HepG2 (cell line): ENCODE data around the gene TCAF1. TPM values are rescaled to one million over a fixed set of nuclear protein-coding genes. Genes with fewer than 3 reads are reported as not detected.

Source experiments
- BCL6 ChIP-seq: IDR thresholded peaks from 2 replicates; pipeline ENCODE4 v1.6.1; 2016; ENCODE audit warnings: missing genetic modification reagents, missing compliant biosample characterization
- BRCA1 ChIP-seq: sonication (generic); formaldehyde crosslinking; IDR thresholded peaks from 2 replicates; pipeline ENCODE4 v1.4.0; 2020; ENCODE audit warnings: missing genetic modification reagents
- HDAC2 ChIP-seq: sonication (generic); formaldehyde crosslinking; IDR thresholded peaks from 2 replicates; pipeline ENCODE4 v1.4.0; 2020; ENCODE audit warnings: missing genetic modification reagents
- KDM6A ChIP-seq: IDR thresholded peaks from 2 replicates; pipeline ENCODE4 v1.6.1; 2016; ENCODE audit warnings: low read depth
- KLF11 ChIP-seq: IDR thresholded peaks from 2 replicates; pipeline ENCODE4 v1.6.1; 2016; ENCODE audit warnings: missing compliant biosample characterization
- KLF15 ChIP-seq: sonication (generic); formaldehyde crosslinking; IDR thresholded peaks from 2 replicates; pipeline ENCODE4 v1.8.1; 2023; ENCODE audit warnings: borderline replicate concordance, mild to moderate bottlenecking, inconsistent platforms, missing genetic modification reagents, mixed read lengths
- TSC22D2 ChIP-seq: sonication (generic); formaldehyde crosslinking; IDR thresholded peaks from 2 replicates; pipeline ENCODE4 v1.5.1; 2020; ENCODE audit warnings: missing genetic modification reagents, mild to moderate bottlenecking, borderline replicate concordance
- ZBTB7B ChIP-seq: sonication (generic); formaldehyde crosslinking; IDR thresholded peaks from 2 replicates; pipeline ENCODE4 v1.4.0; 2020; ENCODE audit warnings: missing genetic modification reagents
- ZFP36 ChIP-seq: fragments of 150-350 bp; IDR thresholded peaks from 2 replicates; pipeline ENCODE4 v1.6.1; 2018; ENCODE audit warnings: borderline replicate concordance, low read length, low read depth; ENCODE audit not compliant: partially characterized antibody
- ZNF567 ChIP-seq: sonication (generic); formaldehyde crosslinking; IDR thresholded peaks from 2 replicates; pipeline ENCODE4 v1.8.1; 2023; ENCODE audit warnings: mild to moderate bottlenecking, missing genetic modification reagents, borderline replicate concordance
- ZNF678 ChIP-seq: sonication (generic); formaldehyde crosslinking; IDR thresholded peaks from 2 replicates; pipeline ENCODE4 v1.4.0; 2020; ENCODE audit warnings: mild to moderate bottlenecking, missing genetic modification reagents
- polyA plus RNA-seq, 8 experiments: library from polyadenylated mRNA; depleted of rRNA in 3 of 8; stranded (reverse) in 7 of 8; unstranded in 1 of 8; fragments of >200 nt; fragmentation: Illumina TruSeq in 4 of 8; extraction: Trizol in 4 of 8; gene quantifications; 2 replicates each; pipeline versions ENCODE4 v1.2.1 to v1.2.3, GENCODE V29; 2011 to 2016; ENCODE audit warnings: low read depth in 4 of 8, missing spikeins in 1 of 8, mixed read lengths in 1 of 8; ENCODE audit not compliant: insufficient read depth in 1 of 8
- total RNA-seq, 5 experiments: library from RNA; depleted of rRNA; stranded (reverse); fragments of >200 nt; fragmentation: Illumina TruSeq; extraction: Trizol; gene quantifications; 2 replicates each; pipeline ENCODE4 v1.2.3, GENCODE V29; 2016; ENCODE audit warnings: low read depth in 1 of 5
- TF ChIP-seq, protein P1 (sequence below): sonication (generic); formaldehyde crosslinking; IDR thresholded peaks from 2 replicates; pipeline ENCODE4 v1.5.0; 2020; ENCODE audit warnings: missing genetic modification reagents
- TF ChIP-seq, protein P2 (sequence below): IDR thresholded peaks from 2 replicates; pipeline ENCODE4 v1.6.1; 2016
- TF ChIP-seq, protein P3 (sequence below): sonication (generic); formaldehyde crosslinking; IDR thresholded peaks from 2 replicates; pipeline ENCODE4 v1.4.0; 2020; ENCODE audit warnings: missing genetic modification reagents
- TF ChIP-seq, protein P4 (sequence below): sonication (generic); formaldehyde crosslinking; IDR thresholded peaks from 2 replicates; pipeline ENCODE4 v1.4.0; 2020; ENCODE audit warnings: missing genetic modification reagents, borderline replicate concordance

Gene TCAF1
- total and polyA plus RNA-seq, 2 of the 13 experiments (the other 11 are each of a cell fraction or from before 2014, with no cell fraction given): 36.2 to 101 TPM

DNA sequence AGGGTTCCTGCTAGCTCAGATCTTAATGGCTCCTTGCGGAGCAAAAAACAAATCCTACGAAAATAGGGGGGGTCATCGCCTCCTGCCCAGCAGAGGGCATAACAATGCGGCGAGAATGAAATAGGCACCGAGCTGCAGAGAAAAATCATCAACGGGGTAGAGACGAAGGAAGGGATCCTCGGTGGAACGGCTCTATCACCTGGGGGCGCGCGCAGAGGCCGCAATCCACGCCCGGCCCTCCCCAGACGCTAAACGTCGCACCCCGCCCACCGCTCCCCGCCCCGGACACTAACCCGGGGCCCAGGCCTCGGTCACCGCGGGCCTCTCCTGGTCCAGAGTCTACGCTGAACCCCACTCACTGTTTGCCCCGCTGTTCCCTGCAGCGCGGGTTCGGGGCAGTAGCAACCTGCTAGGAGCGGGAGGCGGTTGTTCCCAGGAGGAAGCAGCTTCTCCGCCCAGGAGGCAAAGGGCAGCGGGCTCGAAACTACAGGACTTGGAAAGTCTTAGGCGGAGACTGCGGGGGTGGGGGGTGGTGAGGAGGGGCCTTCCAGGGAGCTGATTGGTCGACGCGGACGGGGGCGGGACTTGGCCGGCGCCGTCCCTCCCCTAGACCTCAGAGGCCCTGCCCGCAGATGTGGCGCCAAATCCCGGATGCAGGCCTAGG lies at the start of gene TCAF1 (continued):
- TF ChIP-seq, protein P1, sequence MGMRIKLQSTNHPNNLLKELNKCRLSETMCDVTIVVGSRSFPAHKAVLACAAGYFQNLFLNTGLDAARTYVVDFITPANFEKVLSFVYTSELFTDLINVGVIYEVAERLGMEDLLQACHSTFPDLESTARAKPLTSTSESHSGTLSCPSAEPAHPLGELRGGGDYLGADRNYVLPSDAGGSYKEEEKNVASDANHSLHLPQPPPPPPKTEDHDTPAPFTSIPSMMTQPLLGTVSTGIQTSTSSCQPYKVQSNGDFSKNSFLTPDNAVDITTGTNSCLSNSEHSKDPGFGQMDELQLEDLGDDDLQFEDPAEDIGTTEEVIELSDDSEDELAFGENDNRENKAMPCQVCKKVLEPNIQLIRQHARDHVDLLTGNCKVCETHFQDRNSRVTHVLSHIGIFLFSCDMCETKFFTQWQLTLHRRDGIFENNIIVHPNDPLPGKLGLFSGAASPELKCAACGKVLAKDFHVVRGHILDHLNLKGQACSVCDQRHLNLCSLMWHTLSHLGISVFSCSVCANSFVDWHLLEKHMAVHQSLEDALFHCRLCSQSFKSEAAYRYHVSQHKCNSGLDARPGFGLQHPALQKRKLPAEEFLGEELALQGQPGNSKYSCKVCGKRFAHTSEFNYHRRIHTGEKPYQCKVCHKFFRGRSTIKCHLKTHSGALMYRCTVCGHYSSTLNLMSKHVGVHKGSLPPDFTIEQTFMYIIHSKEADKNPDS (CRISPR knock-in tag): no peak
- TF ChIP-seq, protein P2, sequence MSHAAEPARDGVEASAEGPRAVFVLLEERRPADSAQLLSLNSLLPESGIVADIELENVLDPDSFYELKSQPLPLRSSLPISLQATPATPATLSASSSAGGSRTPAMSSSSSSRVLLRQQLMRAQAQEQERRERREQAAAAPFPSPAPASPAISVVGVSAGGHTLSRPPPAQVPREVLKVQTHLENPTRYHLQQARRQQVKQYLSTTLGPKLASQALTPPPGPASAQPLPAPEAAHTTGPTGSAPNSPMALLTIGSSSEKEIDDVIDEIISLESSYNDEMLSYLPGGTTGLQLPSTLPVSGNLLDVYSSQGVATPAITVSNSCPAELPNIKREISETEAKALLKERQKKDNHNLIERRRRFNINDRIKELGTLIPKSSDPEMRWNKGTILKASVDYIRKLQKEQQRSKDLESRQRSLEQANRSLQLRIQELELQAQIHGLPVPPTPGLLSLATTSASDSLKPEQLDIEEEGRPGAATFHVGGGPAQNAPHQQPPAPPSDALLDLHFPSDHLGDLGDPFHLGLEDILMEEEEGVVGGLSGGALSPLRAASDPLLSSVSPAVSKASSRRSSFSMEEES: peak; percentile 69; the same call in 1 of the 2 replicates
- TF ChIP-seq, protein P3, sequence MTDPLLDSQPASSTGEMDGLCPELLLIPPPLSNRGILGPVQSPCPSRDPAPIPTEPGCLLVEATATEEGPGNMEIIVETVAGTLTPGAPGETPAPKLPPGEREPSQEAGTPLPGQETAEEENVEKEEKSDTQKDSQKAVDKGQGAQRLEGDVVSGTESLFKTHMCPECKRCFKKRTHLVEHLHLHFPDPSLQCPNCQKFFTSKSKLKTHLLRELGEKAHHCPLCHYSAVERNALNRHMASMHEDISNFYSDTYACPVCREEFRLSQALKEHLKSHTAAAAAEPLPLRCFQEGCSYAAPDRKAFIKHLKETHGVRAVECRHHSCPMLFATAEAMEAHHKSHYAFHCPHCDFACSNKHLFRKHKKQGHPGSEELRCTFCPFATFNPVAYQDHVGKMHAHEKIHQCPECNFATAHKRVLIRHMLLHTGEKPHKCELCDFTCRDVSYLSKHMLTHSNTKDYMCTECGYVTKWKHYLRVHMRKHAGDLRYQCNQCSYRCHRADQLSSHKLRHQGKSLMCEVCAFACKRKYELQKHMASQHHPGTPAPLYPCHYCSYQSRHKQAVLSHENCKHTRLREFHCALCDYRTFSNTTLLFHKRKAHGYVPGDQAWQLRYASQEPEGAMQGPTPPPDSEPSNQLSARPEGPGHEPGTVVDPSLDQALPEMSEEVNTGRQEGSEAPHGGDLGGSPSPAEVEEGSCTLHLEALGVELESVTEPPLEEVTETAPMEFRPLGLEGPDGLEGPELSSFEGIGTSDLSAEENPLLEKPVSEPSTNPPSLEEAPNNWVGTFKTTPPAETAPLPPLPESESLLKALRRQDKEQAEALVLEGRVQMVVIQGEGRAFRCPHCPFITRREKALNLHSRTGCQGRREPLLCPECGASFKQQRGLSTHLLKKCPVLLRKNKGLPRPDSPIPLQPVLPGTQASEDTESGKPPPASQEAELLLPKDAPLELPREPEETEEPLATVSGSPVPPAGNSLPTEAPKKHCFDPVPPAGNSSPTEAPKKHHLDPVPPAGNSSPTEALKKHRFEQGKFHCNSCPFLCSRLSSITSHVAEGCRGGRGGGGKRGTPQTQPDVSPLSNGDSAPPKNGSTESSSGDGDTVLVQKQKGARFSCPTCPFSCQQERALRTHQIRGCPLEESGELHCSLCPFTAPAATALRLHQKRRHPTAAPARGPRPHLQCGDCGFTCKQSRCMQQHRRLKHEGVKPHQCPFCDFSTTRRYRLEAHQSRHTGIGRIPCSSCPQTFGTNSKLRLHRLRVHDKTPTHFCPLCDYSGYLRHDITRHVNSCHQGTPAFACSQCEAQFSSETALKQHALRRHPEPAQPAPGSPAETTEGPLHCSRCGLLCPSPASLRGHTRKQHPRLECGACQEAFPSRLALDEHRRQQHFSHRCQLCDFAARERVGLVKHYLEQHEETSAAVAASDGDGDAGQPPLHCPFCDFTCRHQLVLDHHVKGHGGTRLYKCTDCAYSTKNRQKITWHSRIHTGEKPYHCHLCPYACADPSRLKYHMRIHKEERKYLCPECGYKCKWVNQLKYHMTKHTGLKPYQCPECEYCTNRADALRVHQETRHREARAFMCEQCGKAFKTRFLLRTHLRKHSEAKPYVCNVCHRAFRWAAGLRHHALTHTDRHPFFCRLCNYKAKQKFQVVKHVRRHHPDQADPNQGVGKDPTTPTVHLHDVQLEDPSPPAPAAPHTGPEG (CRISPR knock-in tag): no peak
- TF ChIP-seq, protein P4, sequence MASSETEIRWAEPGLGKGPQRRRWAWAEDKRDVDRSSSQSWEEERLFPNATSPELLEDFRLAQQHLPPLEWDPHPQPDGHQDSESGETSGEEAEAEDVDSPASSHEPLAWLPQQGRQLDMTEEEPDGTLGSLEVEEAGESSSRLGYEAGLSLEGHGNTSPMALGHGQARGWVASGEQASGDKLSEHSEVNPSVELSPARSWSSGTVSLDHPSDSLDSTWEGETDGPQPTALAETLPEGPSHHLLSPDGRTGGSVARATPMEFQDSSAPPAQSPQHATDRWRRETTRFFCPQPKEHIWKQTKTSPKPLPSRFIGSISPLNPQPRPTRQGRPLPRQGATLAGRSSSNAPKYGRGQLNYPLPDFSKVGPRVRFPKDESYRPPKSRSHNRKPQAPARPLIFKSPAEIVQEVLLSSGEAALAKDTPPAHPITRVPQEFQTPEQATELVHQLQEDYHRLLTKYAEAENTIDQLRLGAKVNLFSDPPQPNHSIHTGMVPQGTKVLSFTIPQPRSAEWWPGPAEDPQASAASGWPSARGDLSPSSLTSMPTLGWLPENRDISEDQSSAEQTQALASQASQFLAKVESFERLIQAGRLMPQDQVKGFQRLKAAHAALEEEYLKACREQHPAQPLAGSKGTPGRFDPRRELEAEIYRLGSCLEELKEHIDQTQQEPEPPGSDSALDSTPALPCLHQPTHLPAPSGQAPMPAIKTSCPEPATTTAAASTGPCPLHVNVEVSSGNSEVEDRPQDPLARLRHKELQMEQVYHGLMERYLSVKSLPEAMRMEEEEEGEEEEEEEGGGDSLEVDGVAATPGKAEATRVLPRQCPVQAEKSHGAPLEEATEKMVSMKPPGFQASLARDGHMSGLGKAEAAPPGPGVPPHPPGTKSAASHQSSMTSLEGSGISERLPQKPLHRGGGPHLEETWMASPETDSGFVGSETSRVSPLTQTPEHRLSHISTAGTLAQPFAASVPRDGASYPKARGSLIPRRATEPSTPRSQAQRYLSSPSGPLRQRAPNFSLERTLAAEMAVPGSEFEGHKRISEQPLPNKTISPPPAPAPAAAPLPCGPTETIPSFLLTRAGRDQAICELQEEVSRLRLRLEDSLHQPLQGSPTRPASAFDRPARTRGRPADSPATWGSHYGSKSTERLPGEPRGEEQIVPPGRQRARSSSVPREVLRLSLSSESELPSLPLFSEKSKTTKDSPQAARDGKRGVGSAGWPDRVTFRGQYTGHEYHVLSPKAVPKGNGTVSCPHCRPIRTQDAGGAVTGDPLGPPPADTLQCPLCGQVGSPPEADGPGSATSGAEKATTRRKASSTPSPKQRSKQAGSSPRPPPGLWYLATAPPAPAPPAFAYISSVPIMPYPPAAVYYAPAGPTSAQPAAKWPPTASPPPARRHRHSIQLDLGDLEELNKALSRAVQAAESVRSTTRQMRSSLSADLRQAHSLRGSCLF (CRISPR knock-in tag): no peak
- TF ChIP-seq BCL6 (CRISPR knock-in tag): peak; percentile 66
- 0 out of 2 replicates have a peak, but pooled peaks have one; percentile 73 for TF ChIP-seq ZNF567 (CRISPR knock-in tag)
- no peak for TF ChIP-seq BRCA1 (CRISPR knock-in tag)
- TF ChIP-seq KDM6A (CRISPR knock-in tag): peak; percentile 73
- no peak for TF ChIP-seq ZNF678 (CRISPR knock-in tag)
- TF ChIP-seq KLF15 (CRISPR knock-in tag): peak; percentile 41; the same call in 1 of the 2 replicates
- peak; percentile 82 for TF ChIP-seq HDAC2 (CRISPR knock-in tag)
- no peak for TF ChIP-seq ZFP36
- TF ChIP-seq KLF11 (CRISPR knock-in tag): peak; percentile 92; the same call in 1 of the 2 replicates
- TF ChIP-seq ZBTB7B (CRISPR knock-in tag): peak; percentile 77; the same call in 1 of the 2 replicates
- TF ChIP-seq TSC22D2: peak; percentile 77
